Endometrial microvascular endothelial cells (primary cell): Measurements from ENCODE around the gene GPATCH4. TPM values are rescaled to one million over a fixed set of nuclear protein-coding genes. Genes with fewer than 3 reads are reported as not detected.

Source experiments
- in situ Hi-C: cut with HindIII; loops from 2 replicates; pipeline ENCODE4 v1.10.0; 2017; ENCODE audit warnings: low sequenced_read_pairs, low pct_unique_long_range_greater_than_20kb; ENCODE audit errors: inconsistent ontology term
- total RNA-seq: library from RNA; depleted of rRNA; stranded (reverse); fragments of >200 nt; gene quantifications from one replicate; pipeline ENCODE4 v1.2.3, GENCODE V29; 2015; ENCODE audit errors: inconsistent ontology term

The GPATCH4 gene
- total RNA-seq, 1 donor from 2014 or later = 12.9 TPM

GRCh38 chr1:156583821-156584622 is 17.3 kb downstream of the GPATCH4 start:
- in situ Hi-C loops = no loop called here

- in situ Hi-C loops = no loop called here
These were observed 18.8 kb downstream of the GPATCH4 start for GRCh38 chr1:156582388-156583017.

GRCh38 chr1:156581661-156582387 is 19.5 kb downstream of the GPATCH4 start:
- in situ Hi-C loops = no loop called here

- in situ Hi-C loops = no loop called here
These were observed 21.8 kb downstream of the GPATCH4 start, which contains the start of gene TTC24 for GRCh38 chr1:156579472-156579871. Gene TTC24, plus strand, starts transcription at chr1:156579723. Its CDS starts 1,642 bp downstream, at chr1:156581365.

GRCh38 chr1:156578055-156578454 is 23.2 kb downstream of the GPATCH4 start:
- in situ Hi-C loops = no loop called here

GRCh38 chr1:156577550-156577949 is 23.7 kb downstream of the GPATCH4 start:
- in situ Hi-C loops = no loop called here

GRCh38 chr1:156574039-156574633 is 27.1 kb downstream of the GPATCH4 start:
- in situ Hi-C loops = no loop called here

GRCh38 chr1:156572663-156573018 is 28.6 kb downstream of the GPATCH4 start:
- in situ Hi-C loops = no loop called here

GRCh38 chr1:156571919-156572662 is 29.2 kb downstream of the GPATCH4 start, which contains the start of gene IQGAP3:
Gene IQGAP3, minus strand, starts transcription at chr1:156572565. Its CDS starts 36 bp downstream, at chr1:156572529.
- in situ Hi-C loops = no loop called here

GRCh38 chr1:156571261-156571852 is 29.9 kb downstream of the GPATCH4 start:
- in situ Hi-C loops = no loop called here

GRCh38 chr1:156566436-156566835 is 34.8 kb downstream of the GPATCH4 start:
- in situ Hi-C loops = no loop called here

- in situ Hi-C loops = no loop called here
These were observed 35.8 kb downstream of the GPATCH4 start for GRCh38 chr1:156565519-156565918.

- in situ Hi-C loops = no loop called here
These were observed 40.6 kb downstream of the GPATCH4 start for GRCh38 chr1:156560585-156561163.

- in situ Hi-C loops = no loop called here
These were observed 41.4 kb downstream of the GPATCH4 start for GRCh38 chr1:156559797-156560385.

GRCh38 chr1:156559086-156559796 is 42.0 kb downstream of the GPATCH4 start:
- in situ Hi-C loops = no loop called here

- in situ Hi-C loops = no loop called here
These were observed 44.9 kb downstream of the GPATCH4 start for GRCh38 chr1:156556354-156556753.

GRCh38 chr1:156555715-156556114 is 45.6 kb downstream of the GPATCH4 start:
- in situ Hi-C loops = no loop called here
